Measurements from ENCODE around the gene MEGF11.

GRCh38 chr15:65958835-65959234 is 294.7 kb downstream of the MEGF11 start:
- TF ChIP-seq BHLHE40 (IDR thresholded peaks at IDR 0.05; ENCODE audit: borderline replicate concordance) (no peak), TARDBP (IDR thresholded peaks at IDR 0.05) (no peak), ARNT (IDR thresholded peaks at IDR 0.05) (no peak), FOXM1 (IDR thresholded peaks at IDR 0.05; ENCODE audit: borderline replicate concordance) (no peak), SUZ12 (IDR thresholded peaks at IDR 0.05) (no peak), FOXK2 (IDR thresholded peaks at IDR 0.05) (no peak), ELF4 (IDR thresholded peaks at IDR 0.05) (no peak), ZNF384 (IDR thresholded peaks at IDR 0.05) (no peak), NFRKB (IDR thresholded peaks at IDR 0.05) (no peak), FOXA1 (IDR thresholded peaks at IDR 0.05) (no peak), PKNOX1 (IDR thresholded peaks at IDR 0.05) (no peak), CTBP1 (IDR thresholded peaks at IDR 0.05; ENCODE audit: borderline replicate concordance) (no peak), HDGF (IDR thresholded peaks at IDR 0.05; ENCODE audit: borderline replicate concordance) (no peak), SP1 (IDR thresholded peaks at IDR 0.05) (no peak)
